Endothelial cell of umbilical vein (primary cell): Measurements from ENCODE around the gene ZFAND6. TPM values are rescaled to one million over a fixed set of nuclear protein-coding genes. Genes with fewer than 3 reads are reported as not detected.

Experiments used
- BruUV-seq: library from RNA; stranded (reverse); fragments of 400-500 nt; replicated peaks from 2 replicates; lab custom pipeline; 2021; lab: Mats Ljungman, UMichigan
- CTCF ChIA-PET: fragments of 300-600, 350-600 bp; sonication (Branson Sonifier 250); formaldehyde crosslinking; loops from one replicate; lab custom pipeline; 2021; ENCODE audit warnings: antibody characterized with exemption, inconsistent platforms; lab: Charles Lee
- POLR2A ChIA-PET: fragments of 300-600, 350-600 bp; sonication (Branson Sonifier 250); formaldehyde crosslinking; loops from one replicate; lab custom pipeline; 2021; ENCODE audit warnings: antibody characterized with exemption, inconsistent platforms; lab: Charles Lee
- DNase-seq: peaks from one replicate; pipeline ENCODE4 v3.0.0-alpha.2; 2011; ENCODE audit warnings: low read depth, low spot score
- FAIRE-seq: peaks from 2 replicates; lab custom pipeline; 2011; peaks lifted over from hg19 to GRCh38; lab: Jason Lieb, UNC
- H2AFZ ChIP-seq: 2 replicates; pipeline ENCODE4 v1.6.0; 2012; ENCODE audit warnings: low read depth, low read length, control low read depth, inconsistent platforms
- H3K27ac ChIP-seq: 2 replicates; pipeline ENCODE4 v1.5.1; 2011; ENCODE audit warnings: low read depth, mild to moderate bottlenecking, control low read depth, low read length, moderate library complexity; ENCODE audit not compliant: insufficient read depth
- H3K27me3 ChIP-seq, 2 experiments: 2 replicates each; pipeline versions ENCODE4 v1.6.0 to v1.6.1; 2011; ENCODE audit warnings: low read length in 2 of 2, mixed read lengths in 1 of 2; ENCODE audit not compliant: control insufficient read depth in 2 of 2, insufficient read depth in 2 of 2
- H3K36me3 ChIP-seq, 2 experiments: 2 replicates in 1 of 2; 3 replicates in 1 of 2; pipeline ENCODE4 v1.5.1; 2011; ENCODE audit warnings: low read length in 2 of 2, mild to moderate bottlenecking in 1 of 2, moderate library complexity in 1 of 2; ENCODE audit not compliant: control insufficient read depth in 2 of 2, insufficient read depth in 2 of 2; ENCODE audit errors: extremely low read depth in 1 of 2
- H3K4me1 ChIP-seq: 3 replicates; pipeline ENCODE4 v1.5.1; 2011; ENCODE audit warnings: mild to moderate bottlenecking, low read length; ENCODE audit not compliant: control insufficient read depth, insufficient read depth; ENCODE audit errors: extremely low read depth
- H3K4me2 ChIP-seq: 2 replicates; pipeline ENCODE4 v1.6.1; 2011; ENCODE audit warnings: low read length, control low read depth, mixed read lengths; ENCODE audit not compliant: insufficient read depth
- H3K4me3 ChIP-seq, 3 experiments: fragments of 200-600 bp in 1 of 3; sonication (generic), shearing (Covaris generic) in 1 of 3; replicated peaks in 1 of 3; 2 replicates each; pipeline ENCODE4 v1.5.1; 2011 to 2016; ENCODE audit warnings: control low read depth in 3 of 3, low read length in 3 of 3, mild to moderate bottlenecking in 2 of 3, inconsistent platforms in 1 of 3, low read depth in 1 of 3, moderate library complexity in 1 of 3; ENCODE audit not compliant: insufficient read depth in 1 of 3
- H3K79me2 ChIP-seq: 2 replicates; pipeline ENCODE4 v1.6.0; 2012; ENCODE audit warnings: low read length, inconsistent platforms; ENCODE audit not compliant: control insufficient read depth, insufficient read depth
- H3K9ac ChIP-seq: replicated peaks from 2 replicates; pipeline ENCODE3; 2011; ENCODE audit warnings: low read length, control low read depth; ENCODE audit not compliant: insufficient read depth; ENCODE audit errors: extremely low read depth
- H3K9me1 ChIP-seq: replicated peaks from 3 replicates; pipeline ENCODE4 v1.6.0; 2011; ENCODE audit warnings: mild to moderate bottlenecking, low read length; ENCODE audit not compliant: control insufficient read depth, insufficient read depth; ENCODE audit errors: extremely low read depth
- H3K9me3 ChIP-seq: replicated peaks from 2 replicates; pipeline ENCODE4 v1.5.1; 2012; ENCODE audit warnings: low read length, inconsistent platforms; ENCODE audit not compliant: control insufficient read depth, insufficient read depth
- H4K20me1 ChIP-seq: replicated peaks from 2 replicates; pipeline ENCODE3; 2011; ENCODE audit warnings: mild to moderate bottlenecking, low read length; ENCODE audit not compliant: control insufficient read depth, insufficient read depth; ENCODE audit errors: extremely low read depth
- CTCF ChIP-seq, 2 donors: IDR thresholded peaks; 1 replicate in 1 of 2; 2 replicates in 1 of 2; pipeline ENCODE4 v1.5.1; 2011; ENCODE audit warnings: low read length in 2 of 2, mild to moderate bottlenecking in 2 of 2, moderate library complexity in 2 of 2, control low read depth in 1 of 2, inconsistent platforms in 1 of 2, low read depth in 1 of 2; ENCODE audit not compliant: insufficient read depth in 1 of 2; ENCODE audit errors: extremely low read depth in 1 of 2
- EZH2 ChIP-seq: IDR thresholded peaks from 2 replicates; pipeline ENCODE4 v1.6.1; 2012; ENCODE audit warnings: borderline replicate concordance, low read depth, mild to moderate bottlenecking, moderate library complexity, low read length, inconsistent platforms; ENCODE audit not compliant: severe bottlenecking
- FOS ChIP-seq: IDR thresholded peaks from 2 replicates; pipeline ENCODE4 v1.6.1; 2011; ENCODE audit warnings: mild to moderate bottlenecking, low read length, moderate library complexity, borderline replicate concordance; ENCODE audit not compliant: insufficient read depth
- GATA2 ChIP-seq: IDR thresholded peaks from 2 replicates; pipeline ENCODE4 v1.7.0; 2011; ENCODE audit warnings: low read depth, mild to moderate bottlenecking, moderate library complexity, mixed read lengths, low read length; ENCODE audit not compliant: insufficient read length, insufficient read depth
- JUN ChIP-seq: IDR thresholded peaks from 2 replicates; pipeline ENCODE4 v1.6.1; 2011; ENCODE audit warnings: borderline replicate concordance, low read depth; ENCODE audit not compliant: insufficient read length, insufficient read depth
- MYC ChIP-seq: IDR thresholded peaks from one replicate; pipeline ENCODE4 v1.6.1; 2011; ENCODE audit warnings: mild to moderate bottlenecking, low read depth, low read length
- POLR2A ChIP-seq: IDR thresholded peaks from 2 replicates; pipeline ENCODE4 v1.6.1; 2012; ENCODE audit warnings: low read depth, mild to moderate bottlenecking, control low read depth, low read length
- POLR2AphosphoS5 ChIP-seq: IDR thresholded peaks from 2 replicates; pipeline ENCODE4 v1.6.1; 2012; ENCODE audit warnings: low read depth, mild to moderate bottlenecking, control low read depth, low read length, moderate library complexity; ENCODE audit not compliant: insufficient read depth
- dilution Hi-C: fragments of 300-500 bp; cut with MboI; formaldehyde crosslinking; loops from one replicate; pipeline ENCODE4 v1.15.0; 2019; ENCODE audit warnings: low sequenced_read_pairs; ENCODE audit not compliant: extremely low pct_ligation_motif_present
- intact Hi-C: fragments of 100-400 bp; cut with micrococcal nuclease; formaldehyde crosslinking; loops from one replicate; pipeline ENCODE4 v1.10.0; 2022
- polyA plus RNA-seq, 4 experiments: library from polyadenylated mRNA; depleted of rRNA in 3 of 4; stranded (reverse) in 3 of 4; unstranded in 1 of 4; fragments of >200 nt; gene quantifications; 2 replicates each; pipeline versions ENCODE4 v1.2.1 to v1.2.3, GENCODE V29; 2011 to 2012; ENCODE audit warnings: missing spikeins in 1 of 4
- total RNA-seq: library from RNA; stranded (reverse); gene quantifications from 2 replicates; pipeline ENCODE4 v1.2.3, GENCODE V29; 2021
- TF ChIP-seq, protein P1 (sequence below): IDR thresholded peaks from 2 replicates; pipeline ENCODE4 v1.6.1; 2011; ENCODE audit not compliant: insufficient read depth, insufficient read length

The ZFAND6 gene
- total and polyA plus RNA-seq, 2 donors (not counting 3 experiments of a cell fraction or from before 2014, with no cell fraction given) = 50.3 to 97.9 TPM

DNA sequence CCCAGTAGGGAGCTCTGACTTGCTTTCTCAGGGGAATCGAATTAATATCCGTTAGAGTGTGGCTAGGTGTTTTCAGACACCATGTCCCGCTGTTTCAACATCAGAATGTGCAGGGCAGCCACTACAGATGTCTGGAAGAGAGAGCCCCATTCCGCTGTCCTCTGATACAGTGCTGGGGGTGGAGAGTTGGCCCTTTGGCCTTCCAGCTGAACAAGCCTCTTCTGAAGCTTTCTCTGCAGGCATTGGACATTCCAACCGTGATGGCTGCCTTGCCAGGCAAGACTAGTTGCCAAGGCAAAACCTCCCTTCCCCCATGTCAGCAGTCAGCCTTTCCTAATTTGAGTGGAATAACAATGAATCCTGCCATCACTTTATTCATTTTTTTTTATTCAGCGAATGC, 94.9 kb downstream of the ZFAND6 start:
- Histone ChIP-seq H3K27ac (no peak overlapping the region), H3K4me2 (no peak overlapping the region), H2AFZ (no peak overlapping the region), H3K79me2 (no peaks in the 10 kb centered on the region), H3K36me3 (no peaks in the 10 kb centered on the region), H4K20me1 (no peaks in the 10 kb centered on the region), H3K4me3 (no peak overlapping the region), H3K9ac (no peak overlapping the region), H3K9me1 (no peaks in the 10 kb centered on the region), H3K27me3 (peaks cover 0 to 2% of the 10 kb centered on the region in 2 experiments), H3K4me1 (peaks cover 9% of the 10 kb centered on the region), H3K9me3 (no peaks in the 10 kb centered on the region)
- intact Hi-C loops = no loop called here
- BruUV-seq = no TSS peak
- FAIRE-seq (no peak), DNase-seq (no peak)
- dilution Hi-C loops = no loop called here
- ChIA-PET CTCF (interaction anchor here (5.8 kb wide), 1 partner anchor 19 kb away, joined by 30 read pairs; no protein-coding TSS in a partner anchor), POLR2A (no interaction called here)
- TF ChIP-seq, protein P1, sequence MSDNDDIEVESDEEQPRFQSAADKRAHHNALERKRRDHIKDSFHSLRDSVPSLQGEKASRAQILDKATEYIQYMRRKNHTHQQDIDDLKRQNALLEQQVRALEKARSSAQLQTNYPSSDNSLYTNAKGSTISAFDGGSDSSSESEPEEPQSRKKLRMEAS = no peak
- no peak for TF ChIP-seq FOS
- no peak for TF ChIP-seq CTCF (IDR thresholded peaks at IDR 0.05; ENCODE audit: extremely low read depth in 1 of 2, insufficient read depth in 1 of 2, low read depth in 1 of 2, low read length in 2 of 2)
- TF ChIP-seq POLR2A = no peak
- TF ChIP-seq MYC = no peak
- no peak for TF ChIP-seq EZH2
- TF ChIP-seq JUN = no peak
- no peak for TF ChIP-seq GATA2
- no peak for TF ChIP-seq POLR2AphosphoS5
